ENCODE data around the gene LRCH3.

The LRCH3 gene

DNA sequence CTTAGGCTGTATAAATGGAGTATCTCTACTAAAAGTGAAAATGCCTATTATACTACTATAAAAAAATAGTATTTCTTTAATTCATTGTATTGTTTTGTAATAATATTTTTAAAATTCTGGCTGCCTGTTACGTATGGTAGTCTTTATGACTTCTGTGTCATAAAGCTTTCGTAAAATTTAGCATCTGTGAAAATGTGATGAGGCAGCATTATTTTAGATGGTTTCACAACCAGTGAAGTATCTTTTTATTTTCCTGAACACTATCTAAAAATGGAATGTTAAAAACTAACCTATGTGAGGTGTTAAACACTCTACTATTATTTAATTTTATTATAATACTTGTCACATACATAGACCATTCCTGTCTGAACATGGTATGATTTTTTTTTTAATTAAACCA, 46.2 kb downstream of the LRCH3 start:
- TF ChIP-seq, protein P1, sequence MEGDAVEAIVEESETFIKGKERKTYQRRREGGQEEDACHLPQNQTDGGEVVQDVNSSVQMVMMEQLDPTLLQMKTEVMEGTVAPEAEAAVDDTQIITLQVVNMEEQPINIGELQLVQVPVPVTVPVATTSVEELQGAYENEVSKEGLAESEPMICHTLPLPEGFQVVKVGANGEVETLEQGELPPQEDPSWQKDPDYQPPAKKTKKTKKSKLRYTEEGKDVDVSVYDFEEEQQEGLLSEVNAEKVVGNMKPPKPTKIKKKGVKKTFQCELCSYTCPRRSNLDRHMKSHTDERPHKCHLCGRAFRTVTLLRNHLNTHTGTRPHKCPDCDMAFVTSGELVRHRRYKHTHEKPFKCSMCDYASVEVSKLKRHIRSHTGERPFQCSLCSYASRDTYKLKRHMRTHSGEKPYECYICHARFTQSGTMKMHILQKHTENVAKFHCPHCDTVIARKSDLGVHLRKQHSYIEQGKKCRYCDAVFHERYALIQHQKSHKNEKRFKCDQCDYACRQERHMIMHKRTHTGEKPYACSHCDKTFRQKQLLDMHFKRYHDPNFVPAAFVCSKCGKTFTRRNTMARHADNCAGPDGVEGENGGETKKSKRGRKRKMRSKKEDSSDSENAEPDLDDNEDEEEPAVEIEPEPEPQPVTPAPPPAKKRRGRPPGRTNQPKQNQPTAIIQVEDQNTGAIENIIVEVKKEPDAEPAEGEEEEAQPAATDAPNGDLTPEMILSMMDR (conservative IDR thresholded peaks at IDR 0.05): no peak
- no peak overlapping the region for H3K27ac ChIP-seq

DNA sequence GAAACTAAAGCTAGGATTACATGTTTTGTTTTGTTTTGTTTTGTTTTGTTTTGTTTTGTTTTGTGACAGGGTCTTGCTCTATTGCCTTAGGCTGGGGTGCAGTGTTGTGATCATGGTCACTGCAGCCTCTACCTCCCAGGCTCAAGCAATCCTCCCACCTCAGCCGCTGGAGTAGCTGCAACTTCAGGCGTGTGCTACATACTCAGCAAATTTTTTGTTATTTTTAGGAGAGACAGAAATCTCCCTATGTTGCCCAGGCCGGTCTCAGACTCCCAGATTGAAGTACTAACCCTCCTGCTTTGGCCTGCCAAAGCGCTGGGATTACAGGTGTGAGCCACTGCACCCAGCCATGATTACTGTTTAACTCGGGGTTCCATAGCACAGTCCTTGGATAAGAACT, 50.7 kb downstream of the LRCH3 start:
- TF ChIP-seq, protein P1 (conservative IDR thresholded peaks at IDR 0.05): no peak
- no peak overlapping the region for H3K27ac ChIP-seq

DNA sequence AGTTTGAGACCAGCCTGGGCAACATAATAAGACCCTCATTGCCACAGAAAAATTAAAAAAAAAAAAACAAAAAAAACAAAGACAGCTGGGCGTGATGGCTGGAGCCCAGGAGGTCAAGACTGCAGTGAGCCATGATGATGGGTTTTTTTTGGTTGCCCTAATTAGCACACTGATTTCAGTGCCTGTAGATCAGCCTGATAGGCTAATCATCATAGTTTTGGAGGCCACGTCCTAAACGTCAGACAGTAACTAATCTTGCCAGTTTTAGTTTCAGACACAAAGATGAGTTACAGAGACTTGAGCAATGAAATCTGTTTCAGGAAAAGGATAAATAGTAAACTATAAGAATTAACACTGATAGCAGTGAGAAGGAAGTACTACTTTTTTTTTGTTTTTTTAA, 55.4 kb downstream of the LRCH3 start:
- peak overlapping the region; percentile 67 for H3K27ac ChIP-seq
- TF ChIP-seq, protein P1 (conservative IDR thresholded peaks at IDR 0.05): no peak

DNA sequence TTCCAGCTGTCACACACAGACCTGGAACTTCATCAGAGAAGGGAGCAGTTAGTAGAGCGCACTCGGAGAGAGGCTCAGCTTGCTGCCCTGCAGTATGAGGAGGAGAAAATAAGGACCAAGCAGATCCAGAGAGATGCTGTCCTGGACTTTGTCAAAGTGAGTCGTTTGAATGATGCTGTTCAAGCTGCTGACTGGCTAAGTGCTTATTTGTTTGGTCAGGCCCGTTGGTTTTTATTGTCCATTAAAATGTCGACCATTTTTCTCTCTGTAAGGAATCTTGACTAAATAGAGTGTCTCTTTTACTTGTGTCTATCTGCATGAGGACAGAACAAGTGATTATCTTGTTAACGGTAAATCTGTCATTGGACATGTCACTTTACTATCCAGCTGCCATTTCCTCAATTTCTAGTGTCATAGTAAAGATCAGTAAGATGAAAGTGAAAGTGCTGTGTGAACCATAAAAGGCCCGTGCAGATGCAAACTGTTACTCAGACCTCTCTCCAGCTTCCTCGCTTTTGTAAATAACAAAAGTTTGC, 56.9 kb downstream of the LRCH3 start:
- H3K27ac ChIP-seq: peak overlapping the region; percentile 67
- TF ChIP-seq, protein P1 (conservative IDR thresholded peaks at IDR 0.05): no peak

DNA sequence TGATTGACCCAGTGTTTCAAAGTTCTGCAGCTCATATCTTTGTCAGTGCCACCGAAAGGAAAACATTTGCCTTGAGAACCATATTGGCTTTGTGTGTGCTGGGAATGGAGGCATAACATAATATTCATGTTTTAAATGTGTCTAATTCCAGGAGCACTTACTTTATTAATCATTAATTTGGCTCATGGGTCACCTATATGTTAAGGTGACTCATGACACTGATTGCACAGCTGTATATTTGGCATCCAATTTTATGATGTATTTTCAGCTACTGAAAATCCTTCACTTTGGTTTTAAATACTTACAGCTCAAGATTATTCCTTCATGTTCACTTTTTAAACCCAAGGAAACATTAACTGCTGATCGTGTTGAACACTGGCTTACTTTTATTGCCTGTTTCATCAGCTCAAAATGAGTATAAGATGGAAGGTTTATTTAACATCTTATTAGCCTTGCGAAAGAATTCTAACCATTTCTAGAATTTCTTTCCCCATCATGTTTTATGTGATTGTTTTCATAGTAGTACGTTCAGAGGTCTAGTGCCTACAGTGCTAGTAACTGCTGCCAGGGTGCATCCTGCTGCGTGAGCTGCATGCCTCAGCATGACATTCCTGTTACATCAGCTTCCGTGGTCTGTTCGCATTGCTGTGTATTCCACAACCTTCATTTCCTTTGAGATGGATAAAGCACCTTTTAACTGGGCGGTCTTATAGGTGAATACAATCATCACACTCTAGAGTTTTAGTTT, 63.7 kb downstream of the LRCH3 start:
- TF ChIP-seq, protein P1 (conservative IDR thresholded peaks at IDR 0.05): no peak
- no peak overlapping the region for H3K27ac ChIP-seq

DNA sequence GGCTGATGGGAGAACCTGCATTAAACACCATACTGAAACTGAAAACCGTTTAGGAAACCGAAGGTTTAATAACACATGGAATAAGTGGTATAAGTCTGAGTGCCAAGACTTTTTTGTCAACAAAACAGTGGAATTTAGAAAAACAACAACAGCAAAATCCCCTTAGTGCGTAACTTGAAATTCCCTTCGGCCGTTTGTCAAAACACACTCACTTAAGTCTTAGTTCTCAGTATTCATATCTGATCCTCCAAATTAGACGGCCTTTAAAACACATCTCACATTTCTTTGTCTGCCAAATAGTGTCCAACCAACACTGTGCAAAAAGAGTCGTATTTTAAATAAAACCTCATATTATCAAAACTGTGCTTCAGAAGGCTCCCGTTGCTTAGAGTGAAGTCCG, 64.5 kb downstream of the LRCH3 start:
- TF ChIP-seq, protein P1 (conservative IDR thresholded peaks at IDR 0.05): no peak
- H3K27ac ChIP-seq: no peak overlapping the region

DNA sequence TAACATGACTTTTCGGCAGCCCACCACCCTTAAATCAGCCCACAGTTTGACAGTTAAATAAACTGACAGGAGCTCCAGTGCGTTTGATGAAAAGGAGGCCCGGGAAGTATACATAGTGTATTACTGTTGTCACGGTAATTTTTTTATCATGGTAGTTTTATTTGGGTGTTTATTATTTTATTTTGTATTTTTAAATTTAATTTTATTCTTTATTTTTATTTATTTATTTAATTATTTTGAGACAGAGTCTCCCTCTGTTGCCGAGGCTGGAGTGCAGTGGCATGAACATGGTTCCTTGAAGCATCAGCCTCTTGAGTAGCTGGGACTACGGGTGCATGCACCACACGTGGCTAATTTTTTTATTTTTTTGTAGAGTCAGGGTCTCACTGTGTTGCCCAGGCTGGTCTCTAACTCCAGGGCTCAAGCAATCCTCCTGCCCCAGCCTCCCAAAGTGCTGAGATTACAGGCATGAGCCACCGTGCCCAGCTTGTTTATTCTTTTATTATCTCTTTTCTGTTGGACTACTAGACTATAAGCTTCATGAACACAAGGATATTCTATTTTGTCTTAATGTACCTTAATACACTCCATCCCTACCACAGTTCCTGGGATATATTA, 65.3 kb downstream of the LRCH3 start:
- TF ChIP-seq, protein P1 (conservative IDR thresholded peaks at IDR 0.05): no peak
- H3K27ac ChIP-seq: no peak overlapping the region
